Lung (tissue), 12 donors: ENCODE data around the gene VSTM2B. TPM values are rescaled to one million over a fixed set of nuclear protein-coding genes. Genes with fewer than 3 reads are reported as not detected.

Experiments used
- ATAC-seq: fragments of 200-7000 bp; cut with Tn5 transposase; one replicate; pipeline ENCODE4 v1.9.1; 2020; ENCODE audit warnings: moderate number of reproducible peaks; ENCODE audit not compliant: insufficient read depth, low FRiP score
- DNase-seq, 3 donors: peaks; one replicate each; pipeline ENCODE4 v3.0.0-alpha.2; 2013 to 2017
- H3K27ac ChIP-seq, 2 donors: one replicate each; pipeline ENCODE4 v1.5.1; 2013; ENCODE audit warnings: mild to moderate bottlenecking in 2 of 2, moderate library complexity in 2 of 2, control low read depth in 1 of 2, inconsistent platforms in 1 of 2, low read depth in 1 of 2, low read length in 1 of 2
- H3K27me3 ChIP-seq, 3 donors: one replicate each; pipeline ENCODE4 v1.5.1; 2013; ENCODE audit warnings: low read length in 2 of 3; ENCODE audit not compliant: control insufficient read depth in 3 of 3, insufficient read depth in 3 of 3
- H3K36me3 ChIP-seq, 4 donors: one replicate each; pipeline ENCODE4 v1.5.1; 2013; ENCODE audit warnings: low read length in 4 of 4, mild to moderate bottlenecking in 1 of 4, moderate library complexity in 1 of 4; ENCODE audit not compliant: control insufficient read depth in 4 of 4, insufficient read depth in 4 of 4
- H3K4me1 ChIP-seq, 5 donors: one replicate each; pipeline ENCODE4 v1.5.1; 2013; ENCODE audit warnings: low read length in 5 of 5, mild to moderate bottlenecking in 2 of 5, moderate library complexity in 1 of 5; ENCODE audit not compliant: control insufficient read depth in 5 of 5, insufficient read depth in 5 of 5
- H3K4me3 ChIP-seq: one replicate; pipeline ENCODE4 v1.5.1; 2013; ENCODE audit warnings: mild to moderate bottlenecking, control low read depth, moderate library complexity
- H3K9ac ChIP-seq, 2 donors: one replicate each; pipeline ENCODE4 v1.5.1; 2013; ENCODE audit warnings: low read length in 2 of 2, control low read depth in 1 of 2; ENCODE audit not compliant: insufficient read depth in 1 of 2
- H3K9me3 ChIP-seq, 4 donors: one replicate each; pipeline ENCODE4 v1.5.1; 2013; ENCODE audit warnings: low read length in 3 of 4, mild to moderate bottlenecking in 1 of 4, moderate library complexity in 1 of 4; ENCODE audit not compliant: control insufficient read depth in 4 of 4, insufficient read depth in 3 of 4
- WGBS, 2 donors: extraction: QIAGEN DNeasy Blood & Tissue Kit; methylation state at CpG; one replicate each; pipeline ENCODE4 v1.1.7; 2013; 5-methylcytosine and 5-hydroxymethylcytosine counted together
- polyA plus RNA-seq, 2 donors: library from polyadenylated mRNA; stranded (reverse); fragments of 200-250 nt; gene quantifications; one replicate each; pipeline ENCODE4 v1.2.1, GENCODE V29; 2013
- total RNA-seq, 2 donors: library from RNA; depleted of rRNA in 1 of 2; stranded (reverse); fragments of >200 nt in 1 of 2; gene quantifications; one replicate each; pipeline ENCODE4 v1.2.1, GENCODE V29; 2014 to 2021
- TF ChIP-seq, protein P1 (sequence below): IDR thresholded peaks from 2 replicates; pipeline ENCODE4 v1.5.1; 2012; ENCODE audit warnings: mild to moderate bottlenecking; ENCODE audit errors: control extremely low read depth, extremely low read depth
- donor health status: control.
- donor health status: control.
- donor health status: Bipolar disorder and iron deficiency.
- donor health status: healthy.
- donor health status: DM: yes; HTN: yes; CAD: no.

VSTM2B gene
- total and polyA plus RNA-seq, 4 donors: not detected

DNA sequence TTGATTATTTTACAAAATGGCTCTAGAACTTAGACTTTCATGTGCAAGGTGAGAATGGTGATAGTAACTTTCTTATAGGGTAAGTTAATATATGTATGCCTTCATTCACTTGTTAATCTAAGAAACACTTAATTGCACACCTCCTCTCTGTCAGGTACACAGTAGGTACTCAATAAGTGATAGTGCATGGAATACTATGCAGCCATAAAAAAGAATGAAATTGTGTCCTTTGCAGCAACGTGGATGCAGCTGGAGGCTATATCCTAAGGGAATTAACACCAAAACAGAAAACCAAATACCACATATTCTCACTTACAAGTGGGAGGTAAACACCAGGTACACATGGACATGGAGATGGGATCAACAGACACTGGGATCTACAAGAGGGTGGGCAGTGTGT is 17.6 kb upstream of the VSTM2B start:
- Histone ChIP-seq H3K9me3 (no peaks in the 10 kb centered on the region), H3K27ac (no peak overlapping the region), H3K36me3 (no peaks in the 10 kb centered on the region), H3K4me3 (no peak overlapping the region), H3K4me1 (peaks cover 0 to 10% (median 0%) of the 10 kb centered on the region in 5 donors), H3K27me3 (peaks cover 0 to 3% (median 0%) of the 10 kb centered on the region in 3 donors), H3K9ac (no peak overlapping the region)
- ATAC-seq (no peak), DNase-seq (no peak)
- TF ChIP-seq, protein P1, sequence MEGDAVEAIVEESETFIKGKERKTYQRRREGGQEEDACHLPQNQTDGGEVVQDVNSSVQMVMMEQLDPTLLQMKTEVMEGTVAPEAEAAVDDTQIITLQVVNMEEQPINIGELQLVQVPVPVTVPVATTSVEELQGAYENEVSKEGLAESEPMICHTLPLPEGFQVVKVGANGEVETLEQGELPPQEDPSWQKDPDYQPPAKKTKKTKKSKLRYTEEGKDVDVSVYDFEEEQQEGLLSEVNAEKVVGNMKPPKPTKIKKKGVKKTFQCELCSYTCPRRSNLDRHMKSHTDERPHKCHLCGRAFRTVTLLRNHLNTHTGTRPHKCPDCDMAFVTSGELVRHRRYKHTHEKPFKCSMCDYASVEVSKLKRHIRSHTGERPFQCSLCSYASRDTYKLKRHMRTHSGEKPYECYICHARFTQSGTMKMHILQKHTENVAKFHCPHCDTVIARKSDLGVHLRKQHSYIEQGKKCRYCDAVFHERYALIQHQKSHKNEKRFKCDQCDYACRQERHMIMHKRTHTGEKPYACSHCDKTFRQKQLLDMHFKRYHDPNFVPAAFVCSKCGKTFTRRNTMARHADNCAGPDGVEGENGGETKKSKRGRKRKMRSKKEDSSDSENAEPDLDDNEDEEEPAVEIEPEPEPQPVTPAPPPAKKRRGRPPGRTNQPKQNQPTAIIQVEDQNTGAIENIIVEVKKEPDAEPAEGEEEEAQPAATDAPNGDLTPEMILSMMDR: no peak
- WGBS, 2 donors: 56 to 68% methylated on average over 1 of the region's 1 CpG

DNA sequence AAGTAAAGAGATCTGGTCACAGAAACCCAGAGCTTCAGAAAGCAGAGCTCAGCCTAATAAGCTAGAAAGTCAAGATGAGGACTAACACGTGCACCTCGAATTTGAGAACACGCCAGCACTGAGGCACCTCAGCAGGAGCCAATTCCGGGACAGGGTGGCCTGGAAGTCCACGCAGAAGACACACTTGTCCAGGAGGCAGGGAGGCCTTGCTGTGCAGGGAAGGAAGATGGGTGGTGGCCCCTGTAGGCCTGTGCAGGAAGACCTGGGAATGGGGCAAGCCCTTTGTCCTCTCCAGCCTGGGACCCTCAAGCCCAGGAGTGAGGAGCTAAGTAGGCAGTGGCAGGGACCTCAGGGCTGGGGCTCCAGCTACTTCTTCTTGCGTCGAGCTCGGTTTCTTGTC is 16.3 kb upstream of the VSTM2B start:
- 85 to 91% methylated on average over 8 of the region's 8 CpGs for WGBS, 2 donors
- DNase-seq: no peak
- H3K27me3 ChIP-seq: peaks cover 0 to 3% (median 0%) of the 10 kb centered on the region in 3 donors

DNA sequence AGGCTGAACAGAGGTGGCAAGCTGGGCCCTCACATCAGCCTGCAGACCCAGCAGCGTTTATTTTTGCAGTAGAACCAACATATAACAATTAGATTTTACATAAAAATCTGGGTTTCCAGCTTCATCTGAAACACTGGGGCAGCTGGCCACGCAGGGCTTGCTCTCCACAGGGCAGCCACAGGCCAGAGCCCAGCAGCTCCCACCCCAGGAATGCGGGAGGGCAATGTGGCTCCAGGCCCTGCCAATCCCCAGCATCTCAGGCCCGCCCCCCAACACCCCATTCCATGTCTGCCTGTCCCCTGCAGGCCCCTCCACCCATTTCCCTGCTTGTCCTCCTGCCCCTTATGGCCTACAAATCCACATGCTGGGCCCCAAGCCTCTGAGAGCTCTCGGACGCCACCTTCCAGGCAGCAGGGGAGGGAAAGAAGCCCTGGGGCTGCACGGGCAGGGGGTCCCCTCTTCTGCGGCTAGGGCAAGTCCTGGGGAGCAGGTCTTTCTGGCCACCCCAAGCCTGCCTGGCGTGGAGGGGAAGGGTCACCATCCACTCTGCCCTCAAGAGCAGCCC is 15.0 kb upstream of the VSTM2B start:
- Histone ChIP-seq H3K4me3 (no peak overlapping the region), H3K4me1 (no peaks in the 10 kb centered on the region), H3K27me3 (peaks cover 0 to 8% (median 0%) of the 10 kb centered on the region in 3 donors), H3K36me3 (no peaks in the 10 kb centered on the region), H3K9ac (no peak overlapping the region), H3K27ac (no peak overlapping the region), H3K9me3 (no peaks in the 10 kb centered on the region)
- DNase-seq (no peak), ATAC-seq (no peak)
- TF ChIP-seq, protein P1: no peak
- WGBS, 2 donors: 65 to 79% methylated on average over 9 of the region's 9 CpGs

More for the DNA sequence above, 16.3 kb upstream of the VSTM2B start:
- TF ChIP-seq, protein P1: no peak
- H3K9me3 ChIP-seq: no peaks in the 10 kb centered on the region
- no peak overlapping the region for H3K27ac ChIP-seq
- peaks cover 0 to 8% (median 0%) of the 10 kb centered on the region in 5 donors for H3K4me1 ChIP-seq
- no peak overlapping the region for H3K9ac ChIP-seq
- no peak overlapping the region for H3K4me3 ChIP-seq
- no peaks in the 10 kb centered on the region for H3K36me3 ChIP-seq
- ATAC-seq: no peak

DNA sequence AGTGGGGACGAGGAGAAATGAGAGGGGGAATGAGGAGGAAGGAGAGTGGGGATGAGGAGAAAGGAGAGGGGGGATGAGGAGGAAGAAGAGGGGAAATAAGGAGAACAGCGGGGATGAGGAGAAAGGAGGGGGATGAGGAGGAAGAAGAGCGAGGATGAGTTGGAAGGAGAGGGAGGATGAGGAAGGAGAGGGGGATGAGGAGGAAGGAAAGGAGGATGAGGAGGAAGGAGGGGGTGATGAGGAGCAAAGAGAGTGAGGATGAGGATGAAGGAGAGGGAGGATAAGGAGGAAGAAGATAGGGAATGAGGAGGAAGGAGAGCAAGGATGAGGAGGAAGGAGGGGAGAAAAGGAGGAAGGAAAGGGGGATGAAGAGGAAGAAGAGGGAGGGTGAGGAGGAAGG is 14.0 kb upstream of the VSTM2B start:
- no peak for DNase-seq
- Histone ChIP-seq H3K4me3 (no peak overlapping the region), H3K9me3 (no peaks in the 10 kb centered on the region), H3K9ac (no peak overlapping the region), H3K36me3 (no peaks in the 10 kb centered on the region), H3K27me3 (peaks cover 0 to 8% (median 0%) of the 10 kb centered on the region in 3 donors), H3K27ac (no peak overlapping the region), H3K4me1 (no peaks in the 10 kb centered on the region)
- TF ChIP-seq, protein P1: no peak
- no peak for ATAC-seq
- 76 to 80% methylated on average over 3 of the region's 3 CpGs for WGBS, 2 donors
